ENCODE results near the gene TCEAL3. TPM values are rescaled to one million over a fixed set of nuclear protein-coding genes. Genes with fewer than 3 reads are reported as not detected.
"Not testable (repeated sequence)": the region's sequence is repeated elsewhere in the genome, so short reads cannot be mapped to it uniquely, and the experiment has no call there.

Gene TCEAL3
- polyA plus RNA-seq, 4 donors = 2.2 to 18.6 (median 11.2) TPM

- peak overlapping the region; percentile 57 to 72 (median 64) for H3K4me3 ChIP-seq (ENCODE audit: low read depth in 1 of 3, low read length in 3 of 3)
- H3K9me3 ChIP-seq (ENCODE audit: control insufficient read depth in 2 of 2, insufficient read depth in 1 of 2, low read depth in 1 of 2, low read length in 1 of 2) = no peaks in the 10 kb centered on the region
- peaks cover 0 to 7% (median 0%) of the 10 kb centered on the region in 3 donors for H3K36me3 ChIP-seq (ENCODE audit: control insufficient read depth in 3 of 3, insufficient read depth in 2 of 3, low read depth in 1 of 3, low read length in 3 of 3)
- 1 to 22% (median 7%) methylated on average over 37 to 49 of the region's 49 CpGs for WGBS, 3 donors
- FAIRE-seq (no peak), DNase-seq (peak; percentile 42 to 81)
- H3K4me1 ChIP-seq (ENCODE audit: control insufficient read depth in 3 of 3, insufficient read depth in 2 of 3, low read depth in 1 of 3, low read length in 2 of 3) = peaks cover 0 to 4% (median 0%) of the 10 kb centered on the region in 3 donors
- H3K27me3 ChIP-seq (ENCODE audit: control insufficient read depth in 3 of 3, insufficient read depth in 3 of 3, low read length in 3 of 3) = no peaks in the 10 kb centered on the region
- peak overlapping the region; percentile 58 to 99 (median 94) for H3K27ac ChIP-seq (ENCODE audit: low read depth in 1 of 3, low read length in 2 of 3)
These were observed 21.8 kb downstream of the TCEAL3 start for GRCh38 chrX:103629318-103630170.

GRCh38 chrX:103630171-103630511, 22.4 kb downstream of the TCEAL3 start:
- Histone ChIP-seq H3K27ac (ENCODE audit: low read depth in 1 of 3, low read length in 2 of 3) (peak overlapping the region; percentile 58 to 99 (median 94)), H3K36me3 (ENCODE audit: control insufficient read depth in 3 of 3, insufficient read depth in 2 of 3, low read depth in 1 of 3, low read length in 3 of 3) (peaks cover 0 to 7% (median 0%) of the 10 kb centered on the region in 3 donors), H3K27me3 (ENCODE audit: control insufficient read depth in 3 of 3, insufficient read depth in 3 of 3, low read length in 3 of 3) (no peaks in the 10 kb centered on the region), H3K9me3 (ENCODE audit: control insufficient read depth in 2 of 2, insufficient read depth in 1 of 2, low read depth in 1 of 2, low read length in 1 of 2) (no peaks in the 10 kb centered on the region), H3K4me3 (ENCODE audit: low read depth in 1 of 3, low read length in 3 of 3) (peak overlapping the region; percentile 57 to 72 (median 64)), H3K4me1 (ENCODE audit: control insufficient read depth in 3 of 3, insufficient read depth in 2 of 3, low read depth in 1 of 3, low read length in 2 of 3) (peaks cover 0 to 3% (median 0%) of the 10 kb centered on the region in 3 donors)
- DNase-seq (no peak), FAIRE-seq (no peak)
- 19 to 53% (median 21%) methylated on average over 6 of the region's 6 CpGs for WGBS, 3 donors

- 84 to 95% (median 93%) methylated on average over 5 of the region's 5 CpGs for WGBS, 3 donors
- FAIRE-seq (no peak), DNase-seq (no peak)
These were observed 23.4 kb downstream of the TCEAL3 start for GRCh38 chrX:103631145-103631544.

GRCh38 chrX:103635436-103635835, 27.7 kb downstream of the TCEAL3 start:
- Histone ChIP-seq H3K9me3 (ENCODE audit: control insufficient read depth in 2 of 2, insufficient read depth in 1 of 2, low read depth in 1 of 2, low read length in 1 of 2) (no peaks in the 10 kb centered on the region), H3K27me3 (ENCODE audit: control insufficient read depth in 3 of 3, insufficient read depth in 3 of 3, low read length in 3 of 3) (no peaks in the 10 kb centered on the region), H3K4me3 (ENCODE audit: low read depth in 1 of 3, low read length in 3 of 3) (no peak overlapping the region), H3K4me1 (ENCODE audit: control insufficient read depth in 3 of 3, insufficient read depth in 2 of 3, low read depth in 1 of 3, low read length in 2 of 3) (no peaks in the 10 kb centered on the region), H3K36me3 (ENCODE audit: control insufficient read depth in 3 of 3, insufficient read depth in 2 of 3, low read depth in 1 of 3, low read length in 3 of 3) (peaks cover 0 to 5% (median 0%) of the 10 kb centered on the region in 3 donors), H3K27ac (ENCODE audit: low read depth in 1 of 3, low read length in 2 of 3) (no peak overlapping the region)
- no peak for FAIRE-seq
- no peak for DNase-seq
- 54 to 73% (median 73%) methylated on average over 2 of the region's 2 CpGs for WGBS, 3 donors

More at GRCh38 chrX:103631145-103631544, 23.4 kb downstream of the TCEAL3 start:
- no peaks in the 10 kb centered on the region for H3K9me3 ChIP-seq (ENCODE audit: control insufficient read depth in 2 of 2, insufficient read depth in 1 of 2, low read depth in 1 of 2, low read length in 1 of 2)
- no peak overlapping the region for H3K4me3 ChIP-seq (ENCODE audit: low read depth in 1 of 3, low read length in 3 of 3)
- H3K27ac ChIP-seq (ENCODE audit: low read depth in 1 of 3, low read length in 2 of 3) = no peak overlapping the region
- no peaks in the 10 kb centered on the region for H3K27me3 ChIP-seq (ENCODE audit: control insufficient read depth in 3 of 3, insufficient read depth in 3 of 3, low read length in 3 of 3)
- peaks cover 0 to 5% (median 0%) of the 10 kb centered on the region in 3 donors for H3K36me3 ChIP-seq (ENCODE audit: control insufficient read depth in 3 of 3, insufficient read depth in 2 of 3, low read depth in 1 of 3, low read length in 3 of 3)
- H3K4me1 ChIP-seq (ENCODE audit: control insufficient read depth in 3 of 3, insufficient read depth in 2 of 3, low read depth in 1 of 3, low read length in 2 of 3) = no peaks in the 10 kb centered on the region

- no peak for FAIRE-seq
- Histone ChIP-seq H3K4me1 (ENCODE audit: control insufficient read depth in 3 of 3, insufficient read depth in 2 of 3, low read depth in 1 of 3, low read length in 2 of 3) (no peaks in the 10 kb centered on the region), H3K36me3 (ENCODE audit: control insufficient read depth in 3 of 3, insufficient read depth in 2 of 3, low read depth in 1 of 3, low read length in 3 of 3) (no peaks in the 10 kb centered on the region), H3K27me3 (ENCODE audit: control insufficient read depth in 3 of 3, insufficient read depth in 3 of 3, low read length in 3 of 3) (no peaks in the 10 kb centered on the region), H3K9me3 (ENCODE audit: control insufficient read depth in 2 of 2, insufficient read depth in 1 of 2, low read depth in 1 of 2, low read length in 1 of 2) (no peaks in the 10 kb centered on the region), H3K4me3 (ENCODE audit: low read depth in 1 of 3, low read length in 3 of 3) (no peak overlapping the region), H3K27ac (ENCODE audit: low read depth in 1 of 3, low read length in 2 of 3) (no peak overlapping the region)
- 69 to 85% (median 73%) methylated on average over 2 of the region's 2 CpGs for WGBS, 3 donors
- DNase-seq = no peak
These were observed 30.0 kb downstream of the TCEAL3 start for GRCh38 chrX:103637604-103638338.

- not testable (repeated sequence) for H3K27ac ChIP-seq (ENCODE audit: low read depth in 1 of 3, low read length in 2 of 3); H3K4me1 ChIP-seq (ENCODE audit: control insufficient read depth in 3 of 3, insufficient read depth in 2 of 3, low read depth in 1 of 3, low read length in 2 of 3); H3K9me3 ChIP-seq (ENCODE audit: control insufficient read depth in 2 of 2, insufficient read depth in 1 of 2, low read depth in 1 of 2, low read length in 1 of 2); H3K4me3 ChIP-seq (ENCODE audit: low read depth in 1 of 3, low read length in 3 of 3); FAIRE-seq; H3K36me3 ChIP-seq (ENCODE audit: control insufficient read depth in 3 of 3, insufficient read depth in 2 of 3, low read depth in 1 of 3, low read length in 3 of 3); H3K27me3 ChIP-seq (ENCODE audit: control insufficient read depth in 3 of 3, insufficient read depth in 3 of 3, low read length in 3 of 3)
- 48 to 54% (median 52%) methylated on average over 4 to 6 of the region's 6 CpGs for WGBS, 3 donors
- DNase-seq = peak in 1 of 2 donors; percentile 9
These were observed 30.9 kb downstream of the TCEAL3 start for GRCh38 chrX:103638479-103639346.

- H3K4me1 ChIP-seq (ENCODE audit: control insufficient read depth in 3 of 3, insufficient read depth in 2 of 3, low read depth in 1 of 3, low read length in 2 of 3) = no peaks in the 10 kb centered on the region
- no peak overlapping the region for H3K27ac ChIP-seq (ENCODE audit: low read depth in 1 of 3, low read length in 2 of 3)
- no peaks in the 10 kb centered on the region for H3K36me3 ChIP-seq (ENCODE audit: control insufficient read depth in 3 of 3, insufficient read depth in 2 of 3, low read depth in 1 of 3, low read length in 3 of 3)
- 51 to 79% (median 73%) methylated on average over 4 of the region's 4 CpGs for WGBS, 3 donors
- H3K4me3 ChIP-seq (ENCODE audit: low read depth in 1 of 3, low read length in 3 of 3) = no peak overlapping the region
- DNase-seq (no peak), FAIRE-seq (no peak)
- no peaks in the 10 kb centered on the region for H3K9me3 ChIP-seq (ENCODE audit: control insufficient read depth in 2 of 2, insufficient read depth in 1 of 2, low read depth in 1 of 2, low read length in 1 of 2)
- no peaks in the 10 kb centered on the region for H3K27me3 ChIP-seq (ENCODE audit: control insufficient read depth in 3 of 3, insufficient read depth in 3 of 3, low read length in 3 of 3)
These were observed 32.8 kb downstream of the TCEAL3 start for GRCh38 chrX:103640401-103641155.

Data from small intestine (tissue), 7 donors.